Measurements from ENCODE around the gene APLP1.

Gene APLP1

GRCh38 chr19:35872180-35872579 lies 3.8 kb downstream of the APLP1 start:
- WGBS, 2 donors (ENCODE audit: extremely low coverage in 2 of 2, insufficient read length in 2 of 2, insufficient replicate concordance in 1 of 2): no CpG with 5 or more reads among the region's 5 CpGs

GRCh38 chr19:35874392-35874930 lies 6.1 kb downstream of the APLP1 start:
- Histone ChIP-seq H3K4me1 (ENCODE audit: control insufficient read depth in 2 of 2, insufficient read depth in 1 of 2, low read depth in 1 of 2, low read length in 2 of 2) (peaks cover 0 to 3% of the 10 kb centered on the region in 2 donors), H4K91ac (ENCODE audit: low read depth, low read length, poor library complexity) (no peak overlapping the region), H3K79me1 (ENCODE audit: low read depth, low read length) (peaks cover 5% of the 10 kb centered on the region), H3K36me3 (replicated peaks in 1 of 2; ENCODE audit: control insufficient read depth in 2 of 2, insufficient read depth in 2 of 2, low read length in 2 of 2) (peaks cover 45 to 76% of the 10 kb centered on the region in 2 donors), H2AFZ (ENCODE audit: low read length) (no peak overlapping the region), H3K27ac (replicated peaks; ENCODE audit: low read length) (no peak overlapping the region), H2BK5ac (ENCODE audit: low read length) (no peak overlapping the region), H3K27me3 (ENCODE audit: control insufficient read depth in 3 of 3, insufficient read depth in 3 of 3, low read depth in 1 of 3, low read length in 3 of 3) (no peaks in the 10 kb centered on the region), H3K4me3 (ENCODE audit: low read length in 2 of 2) (no peak overlapping the region), H3K18ac (ENCODE audit: low read length) (no peak overlapping the region), H3K23ac (ENCODE audit: low read depth, low read length, poor library complexity) (peak overlapping the region; percentile 55), H3K9ac (ENCODE audit: low read depth, low read length, poor library complexity) (no peak overlapping the region), H2BK120ac (ENCODE audit: low read depth, low read length) (no peak overlapping the region), H3K9me3 (replicated peaks in 1 of 2; ENCODE audit: control insufficient read depth in 2 of 2, insufficient read depth in 1 of 2, low read depth in 1 of 2, low read length in 2 of 2) (no peaks in the 10 kb centered on the region), H3K4me2 (ENCODE audit: insufficient read depth, low read length, poor library complexity, severe bottlenecking) (no peak overlapping the region), H4K8ac (ENCODE audit: low read depth, low read length) (no peak overlapping the region), H3K14ac (ENCODE audit: low read length) (no peak overlapping the region), H2BK12ac (ENCODE audit: low read length) (no peak overlapping the region), H3K4ac (ENCODE audit: low read length) (no peak overlapping the region), H2BK15ac (ENCODE audit: low read length) (no peak overlapping the region), H2AK5ac (ENCODE audit: low read depth, low read length) (no peak overlapping the region)
- no peak for DNase-seq (ENCODE audit: low spot score)
- WGBS, 2 donors (ENCODE audit: extremely low coverage in 2 of 2, insufficient read length in 2 of 2, insufficient replicate concordance in 1 of 2): no CpG with 5 or more reads among the region's 32 CpGs

More at GRCh38 chr19:35872180-35872579, 3.8 kb downstream of the APLP1 start:
- Histone ChIP-seq H2BK15ac (ENCODE audit: low read length) (no peak overlapping the region), H3K27me3 (ENCODE audit: control insufficient read depth in 3 of 3, insufficient read depth in 3 of 3, low read depth in 1 of 3, low read length in 3 of 3) (no peaks in the 10 kb centered on the region), H3K36me3 (replicated peaks in 1 of 2; ENCODE audit: control insufficient read depth in 2 of 2, insufficient read depth in 2 of 2, low read length in 2 of 2) (peaks cover 33 to 54% of the 10 kb centered on the region in 2 donors), H3K9ac (ENCODE audit: low read depth, low read length, poor library complexity) (no peak overlapping the region), H3K4me2 (ENCODE audit: insufficient read depth, low read length, poor library complexity, severe bottlenecking) (no peak overlapping the region), H3K18ac (ENCODE audit: low read length) (no peak overlapping the region), H3K14ac (ENCODE audit: low read length) (no peak overlapping the region), H2AK5ac (ENCODE audit: low read depth, low read length) (no peak overlapping the region), H2BK5ac (ENCODE audit: low read length) (no peak overlapping the region), H2BK120ac (ENCODE audit: low read depth, low read length) (no peak overlapping the region), H4K8ac (ENCODE audit: low read depth, low read length) (no peak overlapping the region), H3K4me1 (ENCODE audit: control insufficient read depth in 2 of 2, insufficient read depth in 1 of 2, low read depth in 1 of 2, low read length in 2 of 2) (peaks cover 7 to 10% of the 10 kb centered on the region in 2 donors), H3K4ac (ENCODE audit: low read length) (no peak overlapping the region), H2AFZ (ENCODE audit: low read length) (no peak overlapping the region), H3K79me1 (ENCODE audit: low read depth, low read length) (peaks cover 5% of the 10 kb centered on the region), H3K27ac (replicated peaks; ENCODE audit: low read length) (no peak overlapping the region), H3K4me3 (ENCODE audit: low read length in 2 of 2) (no peak overlapping the region), H2BK12ac (ENCODE audit: low read length) (no peak overlapping the region), H3K23ac (ENCODE audit: low read depth, low read length, poor library complexity) (no peak overlapping the region), H4K91ac (ENCODE audit: low read depth, low read length, poor library complexity) (no peak overlapping the region), H3K9me3 (replicated peaks in 1 of 2; ENCODE audit: control insufficient read depth in 2 of 2, insufficient read depth in 1 of 2, low read depth in 1 of 2, low read length in 2 of 2) (no peaks in the 10 kb centered on the region)
- DNase-seq (ENCODE audit: low spot score): no peak

- Histone ChIP-seq H2BK15ac (ENCODE audit: low read length) (peak overlapping the region; percentile 9), H3K79me1 (ENCODE audit: low read depth, low read length) (no peaks in the 10 kb centered on the region), H3K18ac (ENCODE audit: low read length) (no peak overlapping the region), H3K27me3 (ENCODE audit: control insufficient read depth in 3 of 3, insufficient read depth in 3 of 3, low read depth in 1 of 3, low read length in 3 of 3) (no peaks in the 10 kb centered on the region), H2BK120ac (ENCODE audit: low read depth, low read length) (no peak overlapping the region), H2AFZ (ENCODE audit: low read length) (no peak overlapping the region), H4K91ac (ENCODE audit: low read depth, low read length, poor library complexity) (no peak overlapping the region), H3K27ac (replicated peaks; ENCODE audit: low read length) (no peak overlapping the region), H3K14ac (ENCODE audit: low read length) (no peak overlapping the region), H2AK5ac (ENCODE audit: low read depth, low read length) (no peak overlapping the region), H3K4ac (ENCODE audit: low read length) (no peak overlapping the region), H3K23ac (ENCODE audit: low read depth, low read length, poor library complexity) (no peak overlapping the region), H2BK5ac (ENCODE audit: low read length) (peak overlapping the region; percentile 71), H3K4me2 (ENCODE audit: insufficient read depth, low read length, poor library complexity, severe bottlenecking) (no peak overlapping the region), H3K36me3 (replicated peaks in 1 of 2; ENCODE audit: control insufficient read depth in 2 of 2, insufficient read depth in 2 of 2, low read length in 2 of 2) (peaks cover 30 to 46% of the 10 kb centered on the region in 2 donors), H3K9me3 (replicated peaks in 1 of 2; ENCODE audit: control insufficient read depth in 2 of 2, insufficient read depth in 1 of 2, low read depth in 1 of 2, low read length in 2 of 2) (no peaks in the 10 kb centered on the region), H2BK12ac (ENCODE audit: low read length) (no peak overlapping the region), H3K4me3 (ENCODE audit: low read length in 2 of 2) (no peak overlapping the region), H4K8ac (ENCODE audit: low read depth, low read length) (no peak overlapping the region), H3K9ac (ENCODE audit: low read depth, low read length, poor library complexity) (peak overlapping the region; percentile 12), H3K4me1 (ENCODE audit: control insufficient read depth in 2 of 2, insufficient read depth in 1 of 2, low read depth in 1 of 2, low read length in 2 of 2) (no peaks in the 10 kb centered on the region)
- no CpG with 5 or more reads among the region's 23 CpGs for WGBS, 2 donors (ENCODE audit: extremely low coverage in 2 of 2, insufficient read length in 2 of 2, insufficient replicate concordance in 1 of 2)
- DNase-seq (ENCODE audit: low spot score): no peak
Measured at GRCh38 chr19:35879068-35879467, 10.7 kb downstream of the APLP1 start.

- H3K14ac ChIP-seq (ENCODE audit: low read length): no peak overlapping the region
Measured at GRCh38 chr19:35879770-35880317, 11.5 kb downstream of the APLP1 start.

More at GRCh38 chr19:35879770-35880317, 11.5 kb downstream of the APLP1 start:
- Histone ChIP-seq H3K4me2 (ENCODE audit: insufficient read depth, low read length, poor library complexity, severe bottlenecking) (no peak overlapping the region), H3K4ac (ENCODE audit: low read length) (no peak overlapping the region), H3K18ac (ENCODE audit: low read length) (no peak overlapping the region), H4K8ac (ENCODE audit: low read depth, low read length) (no peak overlapping the region), H2AK5ac (ENCODE audit: low read depth, low read length) (no peak overlapping the region), H3K79me1 (ENCODE audit: low read depth, low read length) (no peaks in the 10 kb centered on the region), H3K4me1 (ENCODE audit: control insufficient read depth in 2 of 2, insufficient read depth in 1 of 2, low read depth in 1 of 2, low read length in 2 of 2) (no peaks in the 10 kb centered on the region), H3K4me3 (ENCODE audit: low read length in 2 of 2) (no peak overlapping the region), H2BK12ac (ENCODE audit: low read length) (no peak overlapping the region), H3K36me3 (replicated peaks in 1 of 2; ENCODE audit: control insufficient read depth in 2 of 2, insufficient read depth in 2 of 2, low read length in 2 of 2) (peaks cover 22 to 38% of the 10 kb centered on the region in 2 donors), H2BK5ac (ENCODE audit: low read length) (no peak overlapping the region), H3K27me3 (ENCODE audit: control insufficient read depth in 3 of 3, insufficient read depth in 3 of 3, low read depth in 1 of 3, low read length in 3 of 3) (no peaks in the 10 kb centered on the region), H4K91ac (ENCODE audit: low read depth, low read length, poor library complexity) (no peak overlapping the region), H2AFZ (ENCODE audit: low read length) (no peak overlapping the region), H3K9me3 (replicated peaks in 1 of 2; ENCODE audit: control insufficient read depth in 2 of 2, insufficient read depth in 1 of 2, low read depth in 1 of 2, low read length in 2 of 2) (no peaks in the 10 kb centered on the region), H2BK120ac (ENCODE audit: low read depth, low read length) (no peak overlapping the region), H2BK15ac (ENCODE audit: low read length) (no peak overlapping the region), H3K27ac (replicated peaks; ENCODE audit: low read length) (no peak overlapping the region), H3K23ac (ENCODE audit: low read depth, low read length, poor library complexity) (no peak overlapping the region), H3K9ac (ENCODE audit: low read depth, low read length, poor library complexity) (no peak overlapping the region)
- no CpG with 5 or more reads among the region's 28 CpGs for WGBS, 2 donors (ENCODE audit: extremely low coverage in 2 of 2, insufficient read length in 2 of 2, insufficient replicate concordance in 1 of 2)
- peak; percentile 90 for DNase-seq (ENCODE audit: low spot score)
